Right cardiac atrium (tissue), 5 donors: ENCODE measurements around the gene SAP30BP. TPM values are rescaled to one million over a fixed set of nuclear protein-coding genes. Genes with fewer than 3 reads are reported as not detected.

ENCODE experiments used
- ATAC-seq, 2 donors: fragments of 200-7000 bp; cut with Tn5 transposase; one replicate each; pipeline versions ENCODE4 v1.8.0 to v1.9.1; 2020; ENCODE audit warnings: moderate library complexity in 2 of 2, mild to moderate bottlenecking in 1 of 2
- DNase-seq, 3 donors: peaks; one replicate each; pipeline ENCODE4 v3.0.0-alpha.2; 2020
- H3K27ac ChIP-seq: one replicate; pipeline ENCODE4 v1.5.1; 2013; ENCODE audit warnings: mild to moderate bottlenecking, low read length, control low read depth, moderate library complexity
- H3K27me3 ChIP-seq: one replicate; pipeline ENCODE4 v1.6.1; 2013; ENCODE audit not compliant: control insufficient read depth, insufficient read depth
- H3K4me1 ChIP-seq: one replicate; pipeline ENCODE4 v1.6.1; 2013; ENCODE audit warnings: low read length; ENCODE audit not compliant: control insufficient read depth, insufficient read depth
- H3K4me3 ChIP-seq: one replicate; pipeline ENCODE4 v1.5.1; 2013; ENCODE audit warnings: low read length, control low read depth
- H3K9me3 ChIP-seq: one replicate; pipeline ENCODE4 v1.6.1; 2013; ENCODE audit warnings: low read length; ENCODE audit not compliant: control insufficient read depth
- WGBS: extraction: QIAGEN DNeasy Blood & Tissue Kit; methylation state at CpG from one replicate; pipeline ENCODE4 v1.1.7; 2013; 5-methylcytosine and 5-hydroxymethylcytosine counted together
- intact Hi-C, 4 donors: fragments of 100-400 bp; cut with DNase I; formaldehyde crosslinking; loops; one replicate each; pipeline versions ENCODE4 v1.11.0 to v1.14.0; 2022 to 2023
- polyA plus RNA-seq: library from polyadenylated mRNA; stranded (reverse); fragments of 200-250 nt; gene quantifications from one replicate; pipeline ENCODE4 v1.2.3, GENCODE V29; 2013
- total RNA-seq, 4 donors: library from RNA; stranded (reverse); fragmentation: NEBNext Ultra II Directional; extraction: Animal tissue kit (Norgen Biotek cat#: 25700); gene quantifications; one replicate each; pipeline ENCODE4 v1.2.1, GENCODE V29; 2021
- donor health status: healthy with polysubstance abuse.
- donor health status: DM: no; HTN: yes; CAD: no.
- donor health status: DM: no; HTN: no; CAD: no.
- donor health status: DM: no; HTN: yes; CAD: no; lungs with severe emphysema.
- donor health status: DM: yes; HTN: yes; CAD: no.

SAP30BP gene
- total and polyA plus RNA-seq, 5 donors, result 51.0 to 66.5 (median 58.5) TPM

GRCh38 chr17:75625813-75626486, 41.2 kb upstream of the SAP30BP start:
- intact Hi-C loops, result no loop called here
- DNase-seq, result peak; percentile 10 to 65 (median 58)
- Histone ChIP-seq H3K27me3 (no peaks in the 10 kb centered on the region), H3K4me3 (no peak overlapping the region), H3K4me1 (no peaks in the 10 kb centered on the region), H3K9me3 (no peaks in the 10 kb centered on the region), H3K27ac (no peak overlapping the region)
- WGBS, result 84% methylated on average over 15 of the region's 15 CpGs
- ATAC-seq, result peak; percentile 12

- ATAC-seq (no peak), DNase-seq (peak in 2 of 3 donors; percentile 20 to 44)
- Histone ChIP-seq H3K9me3 (no peaks in the 10 kb centered on the region), H3K27me3 (no peaks in the 10 kb centered on the region), H3K4me3 (no peak overlapping the region), H3K4me1 (no peaks in the 10 kb centered on the region), H3K27ac (no peak overlapping the region)
- WGBS, result 75% methylated on average over 11 of the region's 11 CpGs
- intact Hi-C loops, result no loop called here
These were observed 40.6 kb upstream of the SAP30BP start for GRCh38 chr17:75626496-75627038.

- H3K4me3 ChIP-seq, result no peak overlapping the region
- intact Hi-C loops, result no loop called here
- DNase-seq, result peak; percentile 11 to 49 (median 26)
- no peak for ATAC-seq
- no peaks in the 10 kb centered on the region for H3K27me3 ChIP-seq
- WGBS, result 93% methylated on average over 10 of the region's 10 CpGs
- H3K27ac ChIP-seq, result no peak overlapping the region
- no peaks in the 10 kb centered on the region for H3K9me3 ChIP-seq
- H3K4me1 ChIP-seq, result no peaks in the 10 kb centered on the region
These were observed 40.0 kb upstream of the SAP30BP start for GRCh38 chr17:75627094-75627493.

- intact Hi-C loops, result no loop called here
- no peaks in the 10 kb centered on the region for H3K9me3 ChIP-seq
- H3K4me1 ChIP-seq, result peaks cover 3% of the 10 kb centered on the region
- WGBS, result 87% methylated on average over 6 of the region's 6 CpGs
- H3K4me3 ChIP-seq, result no peak overlapping the region
- peak in 2 of 3 donors; percentile 41 to 58 for DNase-seq
- no peaks in the 10 kb centered on the region for H3K27me3 ChIP-seq
- ATAC-seq, result no peak
- no peak overlapping the region for H3K27ac ChIP-seq
These were observed 38.7 kb upstream of the SAP30BP start for GRCh38 chr17:75628425-75628824.

- Histone ChIP-seq H3K4me3 (no peak overlapping the region), H3K27me3 (no peaks in the 10 kb centered on the region), H3K4me1 (peaks cover 8% of the 10 kb centered on the region), H3K9me3 (no peaks in the 10 kb centered on the region), H3K27ac (no peak overlapping the region)
- 69% methylated on average over 14 of the region's 14 CpGs for WGBS
- no peak for ATAC-seq
- intact Hi-C loops, result no loop called here
- peak in 1 of 3 donors; percentile 52 for DNase-seq
These were observed 38.0 kb upstream of the SAP30BP start for GRCh38 chr17:75629157-75629556.

- ATAC-seq (no peak), DNase-seq (peak in 1 of 3 donors; percentile 62)
- Histone ChIP-seq H3K4me1 (peaks cover 9% of the 10 kb centered on the region), H3K27me3 (no peaks in the 10 kb centered on the region), H3K9me3 (no peaks in the 10 kb centered on the region), H3K4me3 (no peak overlapping the region), H3K27ac (no peak overlapping the region)
- WGBS, result 84% methylated on average over 26 of the region's 26 CpGs
- intact Hi-C loops, result loop anchor here in 2 of 4 donors (5.0 kb wide), 2 partner anchors 117 to 122 kb away; no protein-coding TSS in a partner anchor
These were observed 36.8 kb upstream of the SAP30BP start for GRCh38 chr17:75630071-75630917.

GRCh38 chr17:75631353-75631752, 35.8 kb upstream of the SAP30BP start:
- DNase-seq (peak in 1 of 3 donors; percentile 68), ATAC-seq (no peak)
- Histone ChIP-seq H3K9me3 (no peaks in the 10 kb centered on the region), H3K27me3 (no peaks in the 10 kb centered on the region), H3K4me1 (peaks cover 9% of the 10 kb centered on the region), H3K27ac (no peak overlapping the region), H3K4me3 (no peak overlapping the region)
- intact Hi-C loops, result loop anchor here in 2 of 4 donors (5.0 kb wide), 2 partner anchors 116 to 121 kb away; no protein-coding TSS in a partner anchor
- WGBS, result 93% methylated on average over 27 of the region's 27 CpGs

GRCh38 chr17:75632428-75632827, 34.7 kb upstream of the SAP30BP start:
- Histone ChIP-seq H3K27me3 (no peaks in the 10 kb centered on the region), H3K4me1 (peaks cover 9% of the 10 kb centered on the region), H3K27ac (no peak overlapping the region), H3K9me3 (no peaks in the 10 kb centered on the region), H3K4me3 (no peak overlapping the region)
- 75% methylated on average over 12 of the region's 12 CpGs for WGBS
- intact Hi-C loops, result loop anchor here in 2 of 4 donors (5.0 kb wide), 2 partner anchors 115 to 120 kb away; no protein-coding TSS in a partner anchor
- ATAC-seq (no peak), DNase-seq (peak in 1 of 3 donors; percentile 37)

- ATAC-seq (peak; percentile 77 to 80), DNase-seq (peak; percentile 91 to 96 (median 96))
- H3K27ac ChIP-seq, result peak within 1 kb of the TSS; percentile 78
- no peaks in the 10 kb centered on the region for H3K27me3 ChIP-seq
- WGBS, result 13% methylated on average over 19 of the region's 19 CpGs
- no peaks in the 10 kb centered on the region for H3K9me3 ChIP-seq
- H3K4me1 ChIP-seq, result peaks cover 9% of the 10 kb centered on the region
- no peak within 1 kb of the TSS for H3K4me3 ChIP-seq
- intact Hi-C loops, result loop anchor here in 2 of 4 donors (5.0 kb wide), 2 partner anchors 114 to 119 kb away; no protein-coding TSS in a partner anchor
These were observed 34.2 kb upstream of the SAP30BP start, which contains the start of gene SMIM5 for GRCh38 chr17:75632863-75633485. SMIM5 (plus strand) TSS chr17:75633434; CDS start chr17:75640202, 6,768 bp downstream.
